Activated CD4-positive, alpha-beta T cell treated with anti-CD3 and anti-CD28 coated beads, Interleukin-2, Interleukin-6, amounts not matched to agents 100 ng/mL and 50 ng/mL, durations not matched to agents 16 hours and 8 hours (primary cell): ENCODE data around the gene IGSF9.
"Not testable (repeated sequence)": the region's sequence is repeated elsewhere in the genome, so short reads cannot be mapped to it uniquely, and the experiment has no call there.

Experiments used
- DNase-seq: peaks from one replicate; pipeline ENCODE4 v3.0.0-alpha.2; 2020

The IGSF9 gene

GRCh38 chr1:159918352-159919200 is 26.8 kb downstream of the IGSF9 start:
- no peak for DNase-seq

DNA sequence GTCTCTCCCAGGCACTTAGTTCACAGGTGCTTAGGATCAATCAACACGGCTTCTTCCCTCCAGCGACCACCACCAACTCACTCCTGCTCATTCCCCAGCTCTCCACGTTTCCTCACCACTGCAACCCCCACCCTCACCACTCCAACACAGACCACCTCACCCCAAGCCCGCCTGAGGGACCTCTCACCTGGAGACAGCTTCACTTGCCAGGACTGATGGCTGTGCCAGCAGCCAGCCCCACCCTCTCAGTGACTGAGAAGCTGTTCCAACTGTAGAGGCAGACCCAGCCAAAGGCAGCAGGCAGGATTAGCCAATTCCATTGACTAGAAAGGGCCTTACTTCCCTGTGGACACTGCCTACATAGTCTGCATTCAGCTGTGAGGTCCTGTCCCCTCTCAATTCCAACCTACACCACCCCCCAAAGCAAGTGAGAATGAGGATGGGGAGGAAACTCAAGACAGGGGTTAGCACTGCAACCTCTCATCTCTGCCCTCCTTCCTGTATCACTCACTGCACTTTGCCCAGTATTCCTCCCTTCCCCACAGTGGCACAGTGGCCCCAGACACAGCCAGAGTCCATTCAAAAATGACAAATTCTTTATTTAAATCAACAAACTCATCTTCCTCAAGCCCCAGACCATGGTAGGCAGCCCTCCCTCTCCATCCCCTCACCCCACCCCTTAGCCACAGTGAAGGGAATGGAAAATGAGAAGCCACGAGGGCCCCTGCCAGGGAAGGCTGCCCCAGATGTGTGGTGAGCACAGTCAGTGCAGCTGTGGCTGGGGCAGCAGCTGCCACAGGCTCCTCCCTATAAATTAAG is 27.7 kb downstream of the IGSF9 start:
- no peak for DNase-seq

DNA sequence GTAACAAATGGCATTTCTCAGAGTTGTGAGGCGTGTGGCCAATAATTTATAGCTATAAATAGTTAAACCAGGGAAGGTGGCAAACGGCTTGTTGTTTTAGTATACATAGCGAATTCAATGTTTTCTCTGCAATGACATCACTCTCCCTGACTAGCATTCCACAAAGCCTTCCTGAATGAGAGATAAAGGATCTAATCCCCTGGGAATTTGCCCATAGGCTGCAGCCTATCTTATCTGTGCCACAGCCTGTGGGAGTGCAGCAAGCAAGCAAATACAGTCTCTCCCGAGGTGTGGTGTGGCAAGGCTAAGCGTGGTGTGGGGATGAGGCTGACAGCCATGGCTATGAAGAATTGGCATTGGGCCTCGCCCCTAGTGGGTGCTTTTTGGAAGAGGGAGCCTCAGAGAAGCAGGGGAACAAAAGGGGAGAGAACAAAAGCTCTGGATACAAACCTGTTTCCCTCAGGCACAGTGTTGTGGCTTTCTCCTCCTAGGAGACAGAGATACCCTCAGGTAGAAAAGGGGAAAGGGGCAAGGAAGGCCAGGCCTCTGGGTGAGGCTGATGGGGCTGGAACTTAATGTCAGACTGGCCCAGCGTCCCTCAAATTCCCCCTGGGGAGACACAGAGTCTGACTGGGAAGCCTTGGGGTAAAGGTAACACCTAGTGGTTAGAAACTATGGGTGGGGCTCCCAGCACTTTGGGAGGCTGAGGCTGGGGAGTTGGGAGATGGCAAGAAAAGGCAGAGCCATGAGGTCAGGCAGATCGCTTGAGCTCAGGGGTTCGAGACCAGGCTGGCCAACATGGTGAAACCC is 29.0 kb downstream of the IGSF9 start:
- no peak for DNase-seq

DNA sequence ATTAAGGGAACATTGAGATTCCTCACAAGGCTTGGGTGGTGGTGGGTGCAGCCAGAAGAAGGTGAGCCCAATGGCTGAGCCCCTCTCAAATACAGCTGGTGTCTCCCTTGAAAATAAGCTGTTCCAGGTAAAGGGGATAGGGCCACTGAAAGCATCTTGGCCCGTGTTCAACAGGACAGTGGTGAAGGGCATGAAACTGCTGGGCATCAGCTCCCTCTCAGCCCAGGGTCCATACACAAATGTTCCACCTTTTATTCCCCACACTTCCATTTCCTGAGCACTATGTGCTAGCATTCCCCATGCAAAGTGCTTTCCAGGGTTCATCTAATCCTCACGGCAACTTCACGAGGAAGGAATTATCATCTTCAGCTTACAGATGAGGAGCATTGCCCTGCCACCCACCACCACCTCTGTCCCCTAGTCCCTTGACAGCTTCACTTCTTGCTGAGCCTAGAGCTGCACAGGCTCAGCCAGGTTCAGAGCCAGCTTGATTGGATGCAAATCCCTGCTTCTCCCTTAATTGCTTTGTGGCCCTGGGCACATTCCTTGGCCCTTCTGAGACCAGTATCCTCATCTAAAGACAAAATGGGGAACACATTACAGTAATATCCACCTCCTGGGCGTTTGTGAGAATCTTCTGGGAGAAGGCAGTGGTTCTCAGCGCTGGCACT is 29.7 kb downstream of the IGSF9 start:
- DNase-seq = no peak

DNA sequence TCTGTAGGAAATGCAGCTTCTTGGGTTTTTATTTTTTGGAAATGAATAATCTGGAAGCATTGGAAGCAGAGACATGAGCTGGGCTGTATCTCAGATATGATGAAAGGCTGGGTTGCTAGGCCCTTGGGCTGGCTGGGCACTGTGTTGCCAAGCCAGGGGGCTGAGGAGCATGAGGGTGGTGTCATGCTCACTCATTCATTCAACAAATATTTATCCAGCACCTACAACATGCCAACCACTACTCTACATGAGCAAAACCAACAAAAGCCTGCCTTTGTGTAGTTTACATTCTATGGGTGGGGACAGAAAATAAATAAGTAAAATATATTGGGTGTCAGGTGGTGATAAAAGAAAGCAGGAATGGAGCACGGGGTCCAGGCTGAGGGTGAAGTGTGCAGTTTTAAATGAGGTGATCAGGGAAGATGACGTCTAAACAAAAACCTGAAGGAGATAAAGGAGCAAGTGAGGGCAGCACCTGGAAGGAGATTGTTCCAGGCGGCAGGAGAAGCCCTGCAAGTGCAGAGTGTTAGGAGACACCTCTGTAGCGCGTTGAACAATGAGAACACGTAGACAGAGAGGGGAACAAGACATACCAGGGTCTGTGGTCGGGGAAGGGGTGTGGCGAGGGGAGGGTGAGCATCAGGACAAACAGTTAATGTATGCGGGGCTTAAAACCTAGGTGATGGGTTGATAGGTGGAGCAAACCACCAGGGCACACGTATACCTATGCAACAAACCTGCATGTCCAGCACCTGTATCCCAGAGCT is 31.0 kb downstream of the IGSF9 start:
- no peak for DNase-seq

- no peak for DNase-seq
These were observed 31.8 kb downstream of the IGSF9 start for GRCh38 chr1:159913451-159914192.

GRCh38 chr1:159911326-159912070 is 33.9 kb downstream of the IGSF9 start:
- DNase-seq = no peak

- DNase-seq = no peak
These were observed 37.1 kb downstream of the IGSF9 start for GRCh38 chr1:159908031-159908940.

DNA sequence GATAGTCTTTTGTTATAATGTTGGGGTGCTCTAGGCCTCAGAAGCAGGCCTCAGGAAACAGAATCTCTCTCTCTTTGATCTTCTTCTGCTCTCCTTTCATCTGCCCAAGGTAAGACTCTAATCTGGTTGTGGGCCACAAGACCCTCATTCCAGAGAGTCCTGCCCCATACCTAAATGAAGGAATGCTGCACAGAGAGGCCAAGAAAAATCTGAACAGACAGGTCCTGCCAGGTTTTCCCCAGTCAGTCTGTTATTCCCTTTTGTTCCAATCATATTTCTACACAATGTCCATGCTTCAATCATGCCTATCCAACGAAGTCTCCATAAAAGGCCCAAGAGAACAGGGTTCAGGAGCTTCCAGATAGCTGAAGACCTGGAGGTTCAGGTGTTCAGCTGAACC is 38.5 kb downstream of the IGSF9 start:
- DNase-seq = no peak

DNA sequence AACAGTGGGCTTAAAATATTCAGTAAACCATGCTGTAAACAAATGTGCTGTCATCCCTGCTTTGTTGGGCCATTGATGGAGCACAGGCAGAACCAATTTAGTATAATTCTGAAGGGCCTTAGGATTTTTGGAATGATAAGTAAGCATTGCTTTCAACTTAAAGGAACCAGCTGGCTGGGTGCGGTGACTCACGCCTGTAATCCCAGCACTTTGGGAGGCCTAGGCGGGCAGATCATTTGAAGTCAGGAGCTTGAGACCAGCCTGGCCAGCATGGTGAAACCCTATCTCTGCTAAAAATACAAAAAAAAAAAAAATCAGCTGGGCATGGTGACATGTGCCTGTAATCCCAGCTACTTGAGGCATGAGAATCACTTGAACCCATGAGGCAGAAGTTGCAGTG is 41.4 kb downstream of the IGSF9 start:
- DNase-seq = not testable (repeated sequence)

DNA sequence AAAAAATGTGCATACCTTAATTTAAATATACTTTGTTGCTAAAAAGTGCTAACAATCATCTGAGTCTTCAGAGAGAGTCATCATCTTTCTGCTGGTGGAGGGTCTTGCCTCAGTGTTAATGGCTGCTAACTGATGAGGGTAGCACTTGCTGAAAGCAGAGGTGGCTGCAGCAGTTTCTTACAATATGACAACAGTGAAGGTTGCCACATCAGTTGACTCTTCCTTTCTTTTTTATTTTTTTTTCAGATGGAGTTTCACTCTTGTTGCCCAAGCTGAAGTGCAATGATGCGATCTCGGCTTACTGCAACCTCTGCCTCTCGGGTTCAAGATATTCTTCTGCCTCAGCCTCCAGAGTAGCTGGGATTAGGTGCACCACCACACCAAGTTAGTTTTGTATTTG is 42.9 kb downstream of the IGSF9 start:
- DNase-seq = no peak

- DNase-seq = no peak
These were observed 44.6 kb downstream of the IGSF9 start for GRCh38 chr1:159900755-159901360.

GRCh38 chr1:159900086-159900680 is 45.2 kb downstream of the IGSF9 start, which contains the start of gene CFAP45:
TSS of gene CFAP45 (minus strand) at chr1:159900165. CDS start at chr1:159900098, 67 bp downstream.
- DNase-seq = no peak

DNA sequence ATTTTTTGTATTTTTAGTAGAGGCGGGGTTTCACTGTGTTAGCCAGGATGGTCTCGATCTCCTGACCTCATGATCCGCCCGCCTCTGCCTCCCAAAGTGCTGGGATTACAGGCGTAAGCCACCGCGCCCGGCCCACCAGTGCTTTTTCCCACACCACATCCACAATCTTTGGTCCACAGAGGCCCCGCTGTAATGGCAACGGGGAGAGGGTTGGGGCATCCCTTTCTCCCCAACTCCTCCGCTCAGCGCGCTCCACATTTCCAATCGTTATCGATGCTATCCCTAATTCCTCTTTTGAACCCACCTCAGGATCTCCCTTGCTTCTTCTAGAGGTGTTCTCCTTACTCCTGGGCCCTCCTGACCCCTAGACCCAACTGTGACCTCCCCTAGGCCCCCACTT is 45.8 kb downstream of the IGSF9 start:
- DNase-seq = not testable (repeated sequence)

DNA sequence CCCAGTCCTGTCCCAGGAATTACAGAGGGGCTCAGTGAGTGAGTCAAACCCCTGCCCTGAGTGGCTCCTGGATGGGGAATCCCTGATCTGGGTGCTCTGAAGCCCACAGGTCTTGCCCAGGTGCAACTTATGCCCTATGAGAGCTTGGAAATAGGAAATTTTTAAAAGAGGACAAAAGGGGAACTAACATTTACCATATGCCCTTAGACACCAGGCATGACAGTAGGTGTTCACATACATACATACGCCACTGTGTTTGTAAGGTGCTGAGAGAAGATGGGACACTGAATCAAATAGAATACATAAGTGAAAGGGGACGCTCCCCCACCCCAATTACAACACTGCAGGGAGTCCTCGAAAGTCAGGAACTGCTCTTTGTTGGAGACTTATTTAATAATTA is 46.9 kb downstream of the IGSF9 start:
- DNase-seq = no peak

- DNase-seq = no peak
These were observed 47.5 kb downstream of the IGSF9 start for GRCh38 chr1:159897962-159898361.

GRCh38 chr1:159896546-159896930 is 48.9 kb downstream of the IGSF9 start:
- no peak for DNase-seq

DNA sequence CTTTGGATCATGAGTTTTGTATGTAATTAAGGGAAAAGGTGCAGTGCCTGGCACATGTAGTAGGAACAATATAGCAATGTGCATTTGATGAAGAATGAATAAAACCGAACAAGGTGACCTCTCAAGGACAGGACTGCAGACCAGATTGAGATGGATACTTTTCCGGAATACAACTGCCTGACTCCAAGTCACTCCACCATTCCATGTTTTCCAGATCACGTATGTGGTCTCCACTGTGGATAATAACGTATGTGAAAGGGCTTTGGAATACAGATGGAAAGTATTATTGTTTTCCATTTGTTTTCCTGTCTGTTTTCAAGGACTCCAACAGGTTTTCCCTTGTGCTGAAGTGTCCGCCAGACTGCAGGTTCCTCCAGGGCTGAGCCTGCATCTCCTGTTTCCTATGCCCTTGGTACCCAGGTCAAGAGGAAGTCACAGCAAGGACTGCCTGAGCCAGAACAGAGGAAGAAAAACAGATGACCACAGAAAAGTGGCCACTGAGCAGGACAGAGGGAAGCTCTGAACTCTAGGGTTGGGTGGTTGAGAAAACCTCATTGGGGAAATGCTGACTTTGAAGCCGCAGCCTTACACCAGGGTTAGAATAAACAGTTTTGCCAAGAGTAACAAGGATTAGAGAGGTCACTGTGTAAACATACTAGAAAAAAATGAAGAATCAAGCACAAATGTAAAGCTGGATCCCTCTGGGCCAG is 49.4 kb downstream of the IGSF9 start:
- DNase-seq = no peak
